ENCODE results near the gene FUZ.

The FUZ gene

DNA sequence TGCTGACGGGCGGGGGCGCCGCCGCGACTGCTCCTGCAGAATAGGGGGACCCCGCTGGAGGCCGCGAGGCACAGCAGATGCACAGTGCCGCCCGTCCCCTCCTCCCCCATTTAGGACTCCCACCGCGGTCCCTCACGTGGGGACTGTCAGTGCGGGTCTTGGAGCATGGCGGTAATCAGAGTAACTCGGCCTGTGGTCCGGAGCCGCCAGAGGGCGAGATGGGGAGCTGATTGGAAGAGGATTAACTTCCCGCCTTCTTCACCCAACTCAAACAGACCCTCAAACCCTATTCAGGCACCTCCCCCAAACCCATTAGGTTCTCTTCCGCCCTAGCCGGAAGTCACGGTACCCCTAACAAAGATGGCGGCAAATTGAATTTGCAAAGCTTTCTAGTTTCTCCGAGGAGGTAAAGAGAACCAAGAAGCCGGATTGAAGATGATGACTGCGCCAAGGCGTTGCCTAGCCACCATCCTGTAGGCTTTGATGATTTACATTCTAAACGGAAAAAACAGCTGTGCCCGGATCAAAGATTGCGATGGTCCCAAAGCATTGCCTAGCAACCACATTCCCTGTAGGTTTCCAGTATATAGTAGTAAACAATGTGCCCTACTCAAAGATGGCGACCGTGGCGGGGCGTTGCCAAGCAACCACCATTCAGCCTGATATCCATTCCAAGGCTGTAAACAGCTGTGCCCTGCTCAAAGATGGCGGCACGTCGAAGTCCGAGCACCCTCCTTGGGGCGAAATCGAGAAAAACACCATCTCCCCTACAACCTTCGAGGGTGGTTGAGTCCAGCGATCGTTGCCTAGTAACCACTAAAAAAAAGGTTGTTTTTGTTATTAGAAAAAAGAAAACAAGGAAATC is at the start of gene FUZ:
Gene FUZ, minus strand, starts transcription at position 296 of the 865 bp plus-strand sequence. Its CDS starts 186 bp downstream, at position 110.
- peak; percentile 98 for DNase-seq

GRCh38 chr19:49862391-49863253 is 49.5 kb upstream of the FUZ start:
- DNase-seq = no peak

DNA sequence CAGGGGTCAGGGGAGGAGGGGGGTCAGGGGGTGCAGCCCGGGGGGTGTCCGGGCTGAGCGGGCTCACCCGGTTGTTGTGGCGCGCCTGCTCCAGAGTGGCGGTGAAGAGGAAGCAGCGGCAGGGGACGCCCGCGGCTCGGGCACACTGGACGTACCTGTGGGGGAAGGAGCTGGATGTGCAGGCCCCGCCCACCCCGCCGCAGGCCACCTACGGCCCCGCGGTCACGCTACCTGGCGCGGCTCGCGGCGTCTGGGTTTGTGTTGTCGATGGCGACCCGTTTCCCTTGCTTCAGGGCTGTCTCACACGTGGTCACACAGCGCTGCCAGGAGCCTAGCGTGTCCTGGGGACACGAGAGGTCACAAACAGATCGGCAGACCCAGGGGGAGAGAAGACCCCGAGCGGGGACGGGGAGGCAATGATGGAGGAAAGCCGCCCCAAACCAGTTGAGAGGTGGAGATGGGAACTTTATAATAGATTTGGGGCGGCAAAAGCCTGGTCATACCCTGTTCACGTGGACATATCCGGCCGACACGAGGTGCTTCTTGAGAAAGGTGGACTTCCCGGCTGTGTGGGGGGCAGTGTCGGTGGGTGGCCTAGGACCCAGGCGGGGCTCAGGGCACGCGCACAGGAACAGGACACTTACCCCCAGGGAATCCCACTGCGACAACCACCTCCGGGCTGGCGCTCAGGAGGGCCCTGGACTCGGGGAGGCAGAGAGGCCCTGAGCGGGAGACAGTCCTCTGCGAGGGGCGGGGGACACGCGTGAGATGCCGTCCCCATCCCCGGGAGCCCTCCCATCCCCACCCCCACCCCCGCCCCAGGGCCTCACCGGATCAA is 48.7 kb upstream of the FUZ start:
- no peak for DNase-seq

DNA sequence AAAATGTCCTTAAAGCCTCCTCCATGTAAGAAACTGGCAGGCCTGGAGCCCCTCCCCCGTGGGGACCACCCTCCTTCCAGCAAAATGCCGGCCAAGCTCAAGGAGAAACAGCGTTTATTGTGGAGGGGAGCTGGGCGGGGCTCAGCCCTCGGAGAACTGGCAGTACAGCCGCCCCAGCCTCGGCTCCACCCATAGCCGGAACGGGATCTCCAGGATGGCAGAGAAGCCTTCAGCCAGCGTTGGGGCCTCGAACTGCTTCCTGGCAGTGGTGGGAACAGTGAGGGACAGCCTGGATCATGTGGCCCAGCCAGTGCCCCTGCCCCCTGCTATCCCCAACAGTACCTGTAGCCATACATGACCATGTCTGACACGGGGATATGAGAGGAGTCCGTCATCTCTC is 48.0 kb upstream of the FUZ start:
- DNase-seq = no peak

- no peak for DNase-seq
Observed at GRCh38 chr19:49860336-49861102, 47.4 kb upstream of the FUZ start.

DNA sequence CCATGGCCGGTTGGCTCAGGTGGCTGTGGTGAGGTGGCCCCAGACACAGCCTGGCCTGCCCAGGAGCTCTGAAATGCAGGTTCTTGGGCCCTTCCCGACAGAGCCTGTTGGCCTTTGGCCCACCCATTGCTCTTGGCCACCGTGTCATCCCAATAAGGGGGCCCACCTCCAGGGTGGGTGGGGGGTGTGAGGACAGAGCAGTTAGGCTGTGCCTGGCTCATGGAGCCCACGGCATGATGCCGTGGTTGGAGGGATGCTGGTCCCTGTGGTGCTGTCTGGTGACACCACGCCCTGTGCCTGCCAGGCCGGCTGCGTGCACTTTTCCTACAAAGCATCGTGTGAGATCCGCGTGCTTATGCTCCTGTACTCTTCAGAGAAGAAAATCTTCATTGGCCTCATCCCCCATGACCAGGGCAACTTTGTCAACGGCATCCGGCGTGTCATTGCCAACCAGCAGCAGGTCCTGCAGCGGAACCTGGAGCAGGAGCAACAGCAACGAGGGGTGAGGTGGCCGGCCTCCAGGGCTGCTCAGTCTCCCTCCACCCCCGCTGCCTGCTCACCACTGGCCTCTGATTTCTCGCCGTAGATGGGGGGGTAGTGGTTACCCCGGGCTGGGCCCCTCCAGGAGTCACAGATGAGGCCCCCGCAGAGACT is 46.7 kb upstream of the FUZ start:
- DNase-seq = no peak

DNA sequence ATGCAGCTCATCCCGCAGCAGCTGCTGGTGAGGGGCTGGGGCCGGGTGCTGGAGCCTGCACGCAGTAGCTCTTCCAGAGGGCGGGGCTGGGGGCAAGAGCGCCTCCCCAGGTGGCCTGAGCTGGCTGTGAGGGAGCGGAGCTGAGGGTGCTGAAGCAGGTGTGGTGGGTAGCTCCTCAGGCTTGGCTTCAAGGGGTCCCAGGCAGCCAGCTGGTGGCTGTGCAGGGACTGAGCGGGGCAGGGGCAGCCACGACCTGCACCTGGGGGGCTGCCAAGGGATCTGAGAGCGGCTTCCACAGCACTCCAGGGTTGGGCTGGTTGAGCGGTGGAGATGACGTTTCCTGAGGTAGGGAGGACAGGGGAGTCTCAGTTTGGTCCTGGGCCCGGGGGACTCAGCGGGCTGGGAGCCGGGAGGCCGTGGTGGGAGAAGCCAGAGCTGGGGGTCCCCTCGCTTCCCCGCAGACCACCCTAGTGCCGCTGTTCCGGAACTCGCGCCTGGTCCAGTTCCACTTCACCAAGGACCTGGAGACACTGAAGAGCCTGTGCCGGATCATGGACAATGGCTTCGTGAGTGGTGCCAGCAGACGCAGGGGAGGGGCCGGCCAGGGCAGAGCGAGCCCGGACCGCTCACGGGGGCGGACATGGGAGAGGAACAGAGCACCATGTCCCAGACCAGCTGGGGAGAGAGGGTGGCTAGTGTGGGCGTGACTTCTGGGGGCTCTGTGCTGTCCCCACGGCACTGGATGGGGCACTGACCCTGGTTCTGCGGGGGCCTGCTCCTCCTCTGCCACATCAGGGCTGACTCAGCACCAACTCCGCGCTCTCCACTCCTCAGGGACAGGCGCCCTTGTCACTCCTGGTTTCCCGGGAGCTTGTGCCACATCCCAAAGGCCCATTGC is 45.2 kb upstream of the FUZ start:
- DNase-seq = no peak

DNA sequence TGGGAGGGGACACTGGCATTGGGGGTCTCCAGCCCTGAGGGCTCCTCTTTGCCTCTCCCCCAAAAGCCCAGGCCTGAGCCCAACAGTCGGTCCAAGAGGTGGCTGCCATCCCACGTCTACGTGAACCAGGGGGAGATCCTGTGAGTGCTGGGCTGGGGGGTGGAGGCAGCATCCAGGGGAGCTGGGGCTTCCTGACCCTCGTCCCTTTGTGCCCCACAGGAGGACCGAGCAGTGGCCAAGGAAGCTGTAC is 44.7 kb upstream of the FUZ start:
- no peak for DNase-seq

- DNase-seq = no peak
Observed at GRCh38 chr19:49857061-49857837, 44.2 kb upstream of the FUZ start.

GRCh38 chr19:49856574-49857021 is 43.5 kb upstream of the FUZ start:
- DNase-seq = no peak

DNA sequence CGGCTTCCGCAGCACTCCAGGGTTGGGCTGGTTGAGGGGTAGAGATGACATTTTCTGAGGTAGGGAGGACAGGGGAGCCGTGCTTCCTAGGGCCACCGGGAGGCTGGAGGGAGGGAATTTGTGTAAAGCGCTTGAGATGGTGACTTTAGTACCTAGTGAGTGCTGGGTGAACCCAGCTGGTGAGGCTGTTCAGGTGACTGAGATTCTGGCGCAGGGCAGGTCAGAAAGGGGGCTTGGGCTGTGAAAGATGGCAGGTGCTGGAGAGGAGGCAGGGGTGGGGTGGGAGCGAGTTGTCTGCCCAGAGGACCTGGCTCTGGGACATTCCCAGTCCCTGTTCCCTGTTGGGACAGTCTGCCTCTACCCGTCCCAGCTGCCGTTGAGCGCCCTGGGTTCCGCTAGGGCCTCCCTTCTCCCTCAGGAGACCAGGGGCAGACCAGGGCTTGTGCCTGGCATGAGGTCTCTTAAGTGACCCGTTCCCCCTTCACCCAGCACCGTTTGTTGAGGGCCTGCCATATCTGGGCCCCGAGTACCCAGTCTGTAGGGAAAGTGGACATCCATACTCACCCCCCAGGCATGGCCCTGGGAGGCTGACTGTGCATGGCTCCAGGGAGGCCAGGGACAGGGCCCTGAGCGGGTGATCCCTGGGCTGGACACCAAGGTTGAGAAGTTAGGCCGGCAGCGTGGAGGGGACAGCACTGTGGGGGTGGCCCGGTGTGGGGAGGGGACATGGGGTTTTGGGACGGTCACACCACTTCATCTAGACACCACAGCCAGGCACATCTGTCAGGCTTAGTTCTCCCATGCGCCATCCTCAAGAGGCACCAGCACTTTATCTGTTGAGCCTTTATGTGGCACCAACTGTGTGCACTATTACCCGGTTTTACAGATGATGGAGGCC is 42.8 kb upstream of the FUZ start:
- DNase-seq = no peak

- no peak for DNase-seq
Observed at GRCh38 chr19:49855277-49855675, 42.2 kb upstream of the FUZ start.

DNA sequence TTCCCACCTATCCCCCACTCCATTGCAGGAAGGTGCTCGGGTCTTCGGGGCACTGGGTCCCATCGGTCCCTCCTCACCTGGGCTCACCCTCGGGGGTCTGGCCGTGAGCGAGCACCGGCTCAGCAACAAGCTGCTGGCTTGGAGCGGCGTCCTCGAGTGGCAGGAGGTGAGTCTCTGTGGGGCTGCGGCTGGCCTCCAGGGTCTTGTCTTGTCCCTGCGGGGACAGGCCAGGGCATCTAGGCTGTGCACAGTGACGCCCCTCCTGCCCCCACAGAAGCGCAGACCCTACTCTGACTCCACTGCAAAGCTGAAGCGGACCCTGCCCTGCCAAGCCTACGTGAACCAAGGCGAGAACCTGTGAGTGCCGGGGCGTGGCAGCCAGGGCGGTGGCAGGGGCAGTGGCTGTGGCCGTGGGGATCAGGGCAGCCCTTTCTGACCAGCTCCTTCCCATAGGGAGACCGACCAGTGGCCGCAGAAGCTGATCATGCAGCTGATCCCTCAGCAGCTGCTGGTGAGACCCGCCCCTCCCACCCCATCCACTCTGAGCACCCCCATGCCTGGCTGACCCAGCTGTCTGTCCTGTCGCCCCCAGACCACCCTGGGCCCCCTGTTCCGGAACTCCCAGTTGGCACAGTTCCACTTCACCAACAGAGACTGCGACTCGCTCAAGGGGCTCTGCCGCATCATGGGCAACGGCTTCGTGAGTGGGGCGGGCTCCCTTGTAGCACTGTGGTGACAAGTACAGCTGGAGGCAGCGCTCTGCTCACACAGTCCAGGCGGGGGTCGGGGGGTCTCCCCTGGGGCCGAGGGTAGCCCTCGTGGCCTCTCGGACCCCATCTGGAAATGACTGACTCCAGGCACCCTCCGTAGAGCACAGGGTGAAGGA is 41.5 kb upstream of the FUZ start:
- DNase-seq = no peak

- no peak for DNase-seq
Observed at GRCh38 chr19:49853852-49854377, 40.8 kb upstream of the FUZ start.

DNA sequence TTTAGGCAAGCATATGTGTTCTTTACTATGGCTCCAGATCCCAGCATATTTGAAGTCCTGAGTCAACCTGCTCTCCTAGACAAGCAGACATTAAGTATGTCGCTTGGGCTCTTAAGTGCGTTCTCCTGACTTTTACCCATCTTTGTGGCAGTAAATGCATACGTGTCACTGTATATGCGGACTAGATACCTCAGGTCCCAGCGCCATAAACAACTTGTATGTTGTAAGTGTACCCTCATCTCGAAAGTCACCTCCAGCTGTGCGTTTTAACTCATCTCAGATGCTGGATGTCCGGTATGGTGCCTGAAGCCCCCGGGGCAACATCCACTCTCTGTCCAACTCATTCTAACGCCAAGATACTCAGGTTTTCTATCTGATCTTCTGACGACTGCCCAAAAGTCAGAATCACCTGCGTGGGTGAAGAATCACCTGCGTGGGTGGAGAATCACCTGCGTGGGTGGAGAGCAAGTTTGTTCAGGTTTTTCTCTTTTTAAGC is 39.6 kb upstream of the FUZ start:
- no peak for DNase-seq

- peak in 1 of 2 donors; percentile 47 for DNase-seq
Observed at GRCh38 chr19:49851456-49852259, 38.6 kb upstream of the FUZ start.
